Astrocyte (in vitro differentiated cells and primary cell): ENCODE results near the gene RALBP1. TPM values are rescaled to one million over a fixed set of nuclear protein-coding genes. Genes with fewer than 3 reads are reported as not detected.
A peak's percentile ranks its signal among the peaks of the same experiment; 100 is the strongest.

Experiments
- DNase-seq: peaks from one replicate; pipeline ENCODE4 v3.0.0-alpha.2; 2010; ENCODE audit warnings: low read depth
- FAIRE-seq: peaks from 2 replicates; lab custom pipeline; 2011; peaks lifted over from hg19 to GRCh38; lab: Jason Lieb, UNC
- H2AFZ ChIP-seq: 2 replicates; pipeline ENCODE4 v1.6.0; 2012; ENCODE audit warnings: low read depth, low read length, inconsistent platforms
- H3K27ac ChIP-seq: 2 replicates; pipeline ENCODE4 v1.5.1; 2011; ENCODE audit warnings: low read depth, low read length, inconsistent platforms
- H3K27me3 ChIP-seq: 2 replicates; pipeline ENCODE4 v1.6.0; 2011; ENCODE audit warnings: low read length, inconsistent platforms; ENCODE audit not compliant: insufficient read depth
- H3K36me3 ChIP-seq: 2 replicates; pipeline ENCODE4 v1.5.1; 2011; ENCODE audit warnings: low read length, inconsistent platforms; ENCODE audit not compliant: insufficient read depth
- H3K4me1 ChIP-seq: 2 replicates; pipeline ENCODE4 v1.5.1; 2011; ENCODE audit warnings: low read length, inconsistent platforms; ENCODE audit not compliant: insufficient read depth
- H3K4me2 ChIP-seq: 2 replicates; pipeline ENCODE4 v1.6.0; 2012; ENCODE audit warnings: low read length, inconsistent platforms
- H3K4me3 ChIP-seq: 2 replicates; pipeline ENCODE4 v1.5.1; 2011; ENCODE audit warnings: low read depth, mild to moderate bottlenecking, low read length, inconsistent platforms; ENCODE audit not compliant: insufficient read depth
- H3K79me2 ChIP-seq: 2 replicates; pipeline ENCODE4 v1.6.0; 2012; ENCODE audit warnings: mild to moderate bottlenecking, low read length, inconsistent platforms; ENCODE audit not compliant: insufficient read depth
- H3K9ac ChIP-seq: 2 replicates; pipeline ENCODE4 v1.6.0; 2012; ENCODE audit warnings: mild to moderate bottlenecking, low read length, inconsistent platforms
- H3K9me3 ChIP-seq: 2 replicates; pipeline ENCODE4 v1.5.1; 2012; ENCODE audit warnings: low read depth, mild to moderate bottlenecking, low read length, inconsistent platforms; ENCODE audit not compliant: insufficient read depth
- H4K20me1 ChIP-seq: 2 replicates; pipeline ENCODE4 v1.6.0; 2012; ENCODE audit warnings: low read length, inconsistent platforms; ENCODE audit not compliant: insufficient read depth
- H3K27ac Mint-ChIP-seq: one replicate; pipeline ENCODE4 v1.8.0; 2021; ENCODE audit warnings: mild to moderate bottlenecking, mixed read lengths; ENCODE audit not compliant: unreplicated experiment
- H3K27me3 Mint-ChIP-seq: one replicate; pipeline ENCODE4 v1.8.0; 2021; ENCODE audit warnings: low read depth, mixed read lengths; ENCODE audit not compliant: unreplicated experiment
- H3K36me3 Mint-ChIP-seq: one replicate; pipeline ENCODE4 v1.8.0; 2021; ENCODE audit warnings: low read depth, mixed read lengths; ENCODE audit not compliant: unreplicated experiment
- H3K4me1 Mint-ChIP-seq: one replicate; pipeline ENCODE4 v1.8.0; 2021; ENCODE audit warnings: low read depth, mixed read lengths; ENCODE audit not compliant: unreplicated experiment
- H3K4me3 Mint-ChIP-seq: one replicate; pipeline ENCODE4 v1.8.0; 2021; ENCODE audit warnings: mild to moderate bottlenecking, moderate library complexity, mixed read lengths; ENCODE audit not compliant: unreplicated experiment
- H3K9me3 Mint-ChIP-seq: one replicate; pipeline ENCODE4 v1.8.0; 2021; ENCODE audit warnings: mild to moderate bottlenecking, mixed read lengths; ENCODE audit not compliant: unreplicated experiment
- CTCF ChIP-seq: IDR thresholded peaks from 2 replicates; pipeline ENCODE4 v1.5.1; 2011; ENCODE audit warnings: low read depth, mild to moderate bottlenecking, inconsistent platforms, low read length, moderate library complexity; ENCODE audit not compliant: insufficient read depth
- EZH2 ChIP-seq: IDR thresholded peaks from 2 replicates; pipeline ENCODE4 v1.6.1; 2012; ENCODE audit warnings: mild to moderate bottlenecking, low read length, inconsistent platforms; ENCODE audit not compliant: insufficient read depth
- total RNA-seq: library from RNA; stranded (reverse); gene quantifications from 2 replicates; pipeline ENCODE4 v1.2.1, GENCODE V29; 2021

The RALBP1 gene
- total RNA-seq, 1 donor from 2014 or later = 57.5 TPM

- Histone ChIP-seq H3K4me3 (no peak overlapping the region), H2AFZ (no peak overlapping the region), H3K27ac (no peak overlapping the region), H3K4me2 (no peak overlapping the region), H3K9ac (no peak overlapping the region), H3K27me3 (no peaks in the 10 kb centered on the region), H3K36me3 (no peaks in the 10 kb centered on the region), H3K4me1 (no peaks in the 10 kb centered on the region), H3K9me3 (no peaks in the 10 kb centered on the region), H3K79me2 (peaks cover 85% of the 10 kb centered on the region), H4K20me1 (peaks cover 41% of the 10 kb centered on the region)
- no peak overlapping the region for H3K4me3 Mint-ChIP-seq
- no peaks in the 10 kb centered on the region for H3K27me3 Mint-ChIP-seq
- peaks cover 2% of the 10 kb centered on the region for H3K9me3 Mint-ChIP-seq
- TF ChIP-seq CTCF (no peak), EZH2 (no peak)
- peak overlapping the region; percentile 8 for H3K27ac Mint-ChIP-seq
- DNase-seq = no peak
- H3K4me1 Mint-ChIP-seq = peaks cover 7% of the 10 kb centered on the region
- no peak for FAIRE-seq
- peaks cover 5% of the 10 kb centered on the region for H3K36me3 Mint-ChIP-seq
These were observed 13.2 kb downstream of the RALBP1 start for GRCh38 chr18:9488538-9488937.

GRCh38 chr18:9494778-9495331, 19.5 kb downstream of the RALBP1 start:
- FAIRE-seq (no peak), DNase-seq (no peak)
- no peak overlapping the region for H3K9ac ChIP-seq
- H3K9me3 ChIP-seq = no peaks in the 10 kb centered on the region
- Mint-ChIP-seq H3K4me3 (no peak overlapping the region), H3K36me3 (peaks cover 4% of the 10 kb centered on the region), H3K9me3 (no peaks in the 10 kb centered on the region), H3K4me1 (peaks cover 6% of the 10 kb centered on the region), H3K27ac (no peak overlapping the region), H3K27me3 (no peaks in the 10 kb centered on the region)
- no peaks in the 10 kb centered on the region for H3K27me3 ChIP-seq
- no peak overlapping the region for H3K4me3 ChIP-seq
- no peak for TF ChIP-seq CTCF
- TF ChIP-seq EZH2 = no peak
- no peak overlapping the region for H3K4me2 ChIP-seq
- no peaks in the 10 kb centered on the region for H3K4me1 ChIP-seq
- H3K36me3 ChIP-seq = no peaks in the 10 kb centered on the region
- no peak overlapping the region for H3K27ac ChIP-seq
- H3K79me2 ChIP-seq = peaks cover 76% of the 10 kb centered on the region
- H2AFZ ChIP-seq = no peak overlapping the region
- H4K20me1 ChIP-seq = peaks cover 48% of the 10 kb centered on the region

GRCh38 chr18:9495465-9495864, 20.2 kb downstream of the RALBP1 start:
- H3K27ac Mint-ChIP-seq = no peak overlapping the region
- Histone ChIP-seq H3K4me2 (no peak overlapping the region), H3K9ac (no peak overlapping the region), H3K27me3 (no peaks in the 10 kb centered on the region), H2AFZ (no peak overlapping the region), H3K79me2 (peaks cover 78% of the 10 kb centered on the region), H3K4me3 (no peak overlapping the region), H4K20me1 (peaks cover 43% of the 10 kb centered on the region), H3K9me3 (no peaks in the 10 kb centered on the region), H3K27ac (no peak overlapping the region), H3K36me3 (no peaks in the 10 kb centered on the region), H3K4me1 (no peaks in the 10 kb centered on the region)
- no peaks in the 10 kb centered on the region for H3K9me3 Mint-ChIP-seq
- no peak for TF ChIP-seq EZH2
- no peak for TF ChIP-seq CTCF
- FAIRE-seq = no peak
- peaks cover 4% of the 10 kb centered on the region for H3K36me3 Mint-ChIP-seq
- no peaks in the 10 kb centered on the region for H3K27me3 Mint-ChIP-seq
- no peak overlapping the region for H3K4me3 Mint-ChIP-seq
- DNase-seq = no peak
- H3K4me1 Mint-ChIP-seq = peaks cover 6% of the 10 kb centered on the region
